ENCODE measurements around the gene ST6GALNAC3. TPM values are rescaled to one million over a fixed set of nuclear protein-coding genes. Genes with fewer than 3 reads are reported as not detected.

The ST6GALNAC3 gene
- total RNA-seq, 1 experiment from 2014 or later: 0.03 TPM

DNA sequence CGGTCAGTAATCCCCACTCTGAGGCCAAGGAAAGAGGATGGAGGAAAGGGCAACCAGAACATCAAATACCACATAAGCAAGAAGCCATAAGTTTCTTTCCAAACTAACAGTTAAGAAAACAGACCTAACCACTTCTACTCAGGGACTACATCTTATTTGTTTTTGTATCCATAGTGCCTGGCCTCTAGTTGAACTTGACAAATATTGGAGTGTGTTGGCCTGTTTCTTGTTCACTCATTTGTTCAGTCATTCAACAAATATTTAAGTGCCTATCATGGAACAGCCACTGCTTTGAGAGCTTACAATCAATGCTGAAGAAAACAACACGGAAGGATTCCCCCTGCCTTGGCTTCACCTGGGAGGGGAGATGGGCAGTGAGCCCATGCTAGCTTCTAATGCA lies 69.7 kb downstream of the ST6GALNAC3 start:
- ATAC-seq (no peak), DNase-seq (ENCODE audit: low read depth, low spot score) (no peak)
- intact Hi-C loops (cut with micrococcal nuclease; ENCODE audit: unreplicated experiment) (loop anchor here (10.0 kb wide), 1 partner anchor 149 kb away; no protein-coding TSS in a partner anchor), in situ Hi-C loops (cut with HindIII; ENCODE audit: low pct_unique_long_range_greater_than_20kb, low sequenced_read_pairs) (no loop called here)
- H3K36me3 ChIP-seq (ENCODE audit: control insufficient read depth, insufficient read depth, low read length): no peaks in the 10 kb centered on the region
- TF ChIP-seq TCF7L2 (IDR thresholded peaks at IDR 0.05; ENCODE audit: low read depth, low read length) (no peak), POLR2AphosphoS5 (IDR thresholded peaks at IDR 0.05; ENCODE audit: low read depth, low read length) (no peak), SIN3A (IDR thresholded peaks at IDR 0.05; ENCODE audit: borderline replicate concordance, insufficient read depth, low read depth, low read length) (no peak)
- TF ChIP-seq, protein P1, sequence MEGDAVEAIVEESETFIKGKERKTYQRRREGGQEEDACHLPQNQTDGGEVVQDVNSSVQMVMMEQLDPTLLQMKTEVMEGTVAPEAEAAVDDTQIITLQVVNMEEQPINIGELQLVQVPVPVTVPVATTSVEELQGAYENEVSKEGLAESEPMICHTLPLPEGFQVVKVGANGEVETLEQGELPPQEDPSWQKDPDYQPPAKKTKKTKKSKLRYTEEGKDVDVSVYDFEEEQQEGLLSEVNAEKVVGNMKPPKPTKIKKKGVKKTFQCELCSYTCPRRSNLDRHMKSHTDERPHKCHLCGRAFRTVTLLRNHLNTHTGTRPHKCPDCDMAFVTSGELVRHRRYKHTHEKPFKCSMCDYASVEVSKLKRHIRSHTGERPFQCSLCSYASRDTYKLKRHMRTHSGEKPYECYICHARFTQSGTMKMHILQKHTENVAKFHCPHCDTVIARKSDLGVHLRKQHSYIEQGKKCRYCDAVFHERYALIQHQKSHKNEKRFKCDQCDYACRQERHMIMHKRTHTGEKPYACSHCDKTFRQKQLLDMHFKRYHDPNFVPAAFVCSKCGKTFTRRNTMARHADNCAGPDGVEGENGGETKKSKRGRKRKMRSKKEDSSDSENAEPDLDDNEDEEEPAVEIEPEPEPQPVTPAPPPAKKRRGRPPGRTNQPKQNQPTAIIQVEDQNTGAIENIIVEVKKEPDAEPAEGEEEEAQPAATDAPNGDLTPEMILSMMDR (IDR thresholded peaks at IDR 0.05): no peak
- TF ChIP-seq, protein P2, sequence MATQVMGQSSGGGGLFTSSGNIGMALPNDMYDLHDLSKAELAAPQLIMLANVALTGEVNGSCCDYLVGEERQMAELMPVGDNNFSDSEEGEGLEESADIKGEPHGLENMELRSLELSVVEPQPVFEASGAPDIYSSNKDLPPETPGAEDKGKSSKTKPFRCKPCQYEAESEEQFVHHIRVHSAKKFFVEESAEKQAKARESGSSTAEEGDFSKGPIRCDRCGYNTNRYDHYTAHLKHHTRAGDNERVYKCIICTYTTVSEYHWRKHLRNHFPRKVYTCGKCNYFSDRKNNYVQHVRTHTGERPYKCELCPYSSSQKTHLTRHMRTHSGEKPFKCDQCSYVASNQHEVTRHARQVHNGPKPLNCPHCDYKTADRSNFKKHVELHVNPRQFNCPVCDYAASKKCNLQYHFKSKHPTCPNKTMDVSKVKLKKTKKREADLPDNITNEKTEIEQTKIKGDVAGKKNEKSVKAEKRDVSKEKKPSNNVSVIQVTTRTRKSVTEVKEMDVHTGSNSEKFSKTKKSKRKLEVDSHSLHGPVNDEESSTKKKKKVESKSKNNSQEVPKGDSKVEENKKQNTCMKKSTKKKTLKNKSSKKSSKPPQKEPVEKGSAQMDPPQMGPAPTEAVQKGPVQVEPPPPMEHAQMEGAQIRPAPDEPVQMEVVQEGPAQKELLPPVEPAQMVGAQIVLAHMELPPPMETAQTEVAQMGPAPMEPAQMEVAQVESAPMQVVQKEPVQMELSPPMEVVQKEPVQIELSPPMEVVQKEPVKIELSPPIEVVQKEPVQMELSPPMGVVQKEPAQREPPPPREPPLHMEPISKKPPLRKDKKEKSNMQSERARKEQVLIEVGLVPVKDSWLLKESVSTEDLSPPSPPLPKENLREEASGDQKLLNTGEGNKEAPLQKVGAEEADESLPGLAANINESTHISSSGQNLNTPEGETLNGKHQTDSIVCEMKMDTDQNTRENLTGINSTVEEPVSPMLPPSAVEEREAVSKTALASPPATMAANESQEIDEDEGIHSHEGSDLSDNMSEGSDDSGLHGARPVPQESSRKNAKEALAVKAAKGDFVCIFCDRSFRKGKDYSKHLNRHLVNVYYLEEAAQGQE (IDR thresholded peaks at IDR 0.05; ENCODE audit: insufficient read depth in 1 of 2, low read depth in 2 of 2, low read length in 1 of 2): no peak
- H3K27ac ChIP-seq (ENCODE audit: low read length): no peak overlapping the region
- ChIA-PET POLR2A (no interaction called here), CTCF (no interaction called here)
- H3K4me3 ChIP-seq (ENCODE audit: low read depth in 2 of 2, low read length in 2 of 2): no peak overlapping the region
- BruUV-seq (replicated peaks): no TSS peak
- no peaks in the 10 kb centered on the region for H3K4me1 ChIP-seq (ENCODE audit: control insufficient read depth, insufficient read depth, low read length)
- no peaks in the 10 kb centered on the region for H3K9me3 ChIP-seq (ENCODE audit: control insufficient read depth, insufficient read depth, low read depth, low read length)
- peaks cover 6% of the 10 kb centered on the region for H3K27me3 ChIP-seq (ENCODE audit: control insufficient read depth, insufficient read depth, low read length)

GRCh38 chr1:76145332-76145731 lies 70.8 kb downstream of the ST6GALNAC3 start:
- ATAC-seq: no peak
- no peak overlapping the region for H3K4me3 ChIP-seq (ENCODE audit: low read depth in 2 of 2, low read length in 2 of 2)
- intact Hi-C loops (cut with micrococcal nuclease; ENCODE audit: unreplicated experiment): loop anchor here (10.0 kb wide), 1 partner anchor 151 kb away; no protein-coding TSS in a partner anchor
- POLR2A ChIA-PET: no interaction called here
- H3K27ac ChIP-seq (ENCODE audit: low read length): no peak overlapping the region
- in situ Hi-C loops (cut with HindIII; ENCODE audit: low pct_unique_long_range_greater_than_20kb, low sequenced_read_pairs): no loop called here
- no peak for DNase-seq (ENCODE audit: low read depth, low spot score)
- peaks cover 6% of the 10 kb centered on the region for H3K27me3 ChIP-seq (ENCODE audit: control insufficient read depth, insufficient read depth, low read length)
- no peaks in the 10 kb centered on the region for H3K4me1 ChIP-seq (ENCODE audit: control insufficient read depth, insufficient read depth, low read length)
- no peaks in the 10 kb centered on the region for H3K9me3 ChIP-seq (ENCODE audit: control insufficient read depth, insufficient read depth, low read depth, low read length)
- CTCF ChIA-PET: no interaction called here
- TF ChIP-seq POLR2AphosphoS5 (IDR thresholded peaks at IDR 0.05; ENCODE audit: low read depth, low read length) (no peak), SIN3A (IDR thresholded peaks at IDR 0.05; ENCODE audit: borderline replicate concordance, insufficient read depth, low read depth, low read length) (no peak), TCF7L2 (IDR thresholded peaks at IDR 0.05; ENCODE audit: low read depth, low read length) (no peak)
- TF ChIP-seq, protein P1 (IDR thresholded peaks at IDR 0.05): no peak
- TF ChIP-seq, protein P2 (IDR thresholded peaks at IDR 0.05; ENCODE audit: insufficient read depth in 1 of 2, low read depth in 2 of 2, low read length in 1 of 2): no peak
- no TSS peak for BruUV-seq (replicated peaks)
- no peaks in the 10 kb centered on the region for H3K36me3 ChIP-seq (ENCODE audit: control insufficient read depth, insufficient read depth, low read length)
